ENCODE measurements around the gene BRPF3. TPM values are rescaled to one million over a fixed set of nuclear protein-coding genes. Genes with fewer than 3 reads are reported as not detected.

BRPF3 gene
- total RNA-seq, 1 donor from 2014 or later = 7.7 TPM

- no peak for DNase-seq (ENCODE audit: low read depth in 2 of 2)
These were observed 72.1 kb downstream of the BRPF3 start for GRCh38 chr6:36268478-36269275.

DNA sequence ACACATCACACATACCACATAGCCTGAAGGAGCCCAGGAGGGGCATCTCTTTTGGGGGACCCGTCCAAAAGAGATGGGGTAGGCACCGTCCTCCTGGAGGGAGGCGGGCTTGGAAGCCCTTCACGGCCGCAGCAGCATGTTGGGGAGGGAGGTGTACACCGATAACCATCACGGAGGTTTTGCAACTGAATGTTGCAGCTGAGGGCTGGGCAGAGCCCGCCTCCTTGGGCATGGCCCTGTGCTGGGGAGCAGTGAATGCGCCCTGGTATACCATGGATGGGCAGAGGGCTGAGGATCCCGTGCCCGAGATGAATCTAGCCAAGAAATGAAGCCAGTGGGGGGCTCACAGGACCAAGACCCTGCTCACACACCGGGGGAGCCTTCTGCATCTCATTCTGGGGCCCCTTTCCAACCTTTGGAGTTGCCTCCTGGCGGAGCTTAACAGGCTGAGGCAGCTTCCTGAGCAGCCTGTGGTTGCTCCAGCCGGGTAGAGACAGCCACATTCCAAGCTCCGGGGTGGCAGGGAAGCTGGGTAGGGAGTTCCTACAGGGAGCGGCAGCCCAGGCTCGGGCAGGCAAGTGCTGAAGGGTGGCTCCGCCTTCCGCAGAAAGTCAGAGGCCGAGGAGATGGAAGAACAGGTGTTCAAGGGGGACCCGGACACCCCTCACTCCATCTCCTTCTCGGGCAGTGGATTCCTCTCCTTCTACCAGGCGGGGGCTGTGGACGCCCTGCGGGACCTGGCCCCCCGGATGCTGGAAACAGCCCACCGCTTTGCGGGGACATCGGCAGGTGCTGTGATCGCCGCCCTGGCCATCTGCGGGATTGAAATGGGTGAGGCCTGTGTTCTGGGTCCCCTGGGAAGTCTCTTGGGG, 73.5 kb downstream of the BRPF3 start, which contains the start of gene PNPLA1:
Gene PNPLA1 (plus strand): TSS at position 227 of the 872 bp plus-strand sequence. CDS start 400 bp downstream, at position 627.
- no peak for DNase-seq (ENCODE audit: low read depth in 2 of 2)

DNA sequence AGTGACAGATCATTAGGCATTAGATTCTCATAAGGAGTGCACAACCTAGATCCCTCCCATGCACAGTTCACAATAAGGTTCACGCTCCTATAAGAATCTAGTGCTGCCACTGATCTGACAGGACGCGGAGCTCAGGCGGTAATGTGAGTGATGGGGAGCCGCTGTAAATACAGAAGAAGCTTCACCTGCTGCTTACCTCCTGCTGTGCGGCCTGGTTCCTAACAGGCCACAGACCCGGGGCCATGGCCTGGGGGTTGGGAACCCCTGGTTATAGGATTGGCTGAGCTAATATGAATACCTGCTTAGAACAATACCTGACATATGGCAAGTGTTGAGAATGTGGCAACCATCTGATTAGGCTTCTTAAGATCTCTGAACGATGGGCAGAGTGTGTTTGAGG, 75.7 kb downstream of the BRPF3 start:
- DNase-seq (ENCODE audit: low read depth in 2 of 2) = no peak

- no peak for DNase-seq (ENCODE audit: low read depth in 2 of 2)
These were observed 76.5 kb downstream of the BRPF3 start for GRCh38 chr6:36273067-36273466.

DNA sequence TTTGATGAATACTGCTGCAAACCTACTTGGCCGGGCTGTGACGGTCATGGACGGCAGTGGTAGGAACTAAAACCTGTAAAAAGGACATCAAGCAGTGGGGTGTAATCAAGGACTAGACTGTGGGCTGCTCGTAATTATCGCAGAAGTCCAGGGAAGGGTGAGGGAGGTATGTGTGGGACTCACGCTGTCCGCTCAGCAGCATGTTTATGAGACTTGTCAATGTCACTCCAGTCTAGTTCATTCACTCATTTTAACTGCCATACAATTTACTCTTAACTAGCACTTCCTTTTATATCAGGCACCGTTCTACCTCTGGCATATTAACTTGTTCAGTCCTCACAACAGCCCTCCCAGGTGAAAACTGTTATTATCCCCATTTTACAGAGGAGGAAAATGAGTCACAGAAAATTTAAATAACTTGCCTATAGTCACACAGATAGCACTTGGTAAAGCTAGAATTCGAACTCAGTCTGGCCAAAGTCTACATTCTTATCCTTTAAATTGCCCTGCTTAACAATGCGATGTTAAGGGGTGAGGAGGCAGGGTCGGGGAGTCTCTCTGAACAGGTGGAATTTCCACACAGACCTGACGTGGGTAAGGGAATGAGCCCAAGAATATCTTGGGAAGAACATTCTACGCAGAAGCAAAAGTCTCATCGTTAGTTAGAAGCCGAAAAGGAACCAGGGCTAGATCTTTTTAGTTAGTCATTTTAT, 77.4 kb downstream of the BRPF3 start:
- no peak for DNase-seq (ENCODE audit: low read depth in 2 of 2)

DNA sequence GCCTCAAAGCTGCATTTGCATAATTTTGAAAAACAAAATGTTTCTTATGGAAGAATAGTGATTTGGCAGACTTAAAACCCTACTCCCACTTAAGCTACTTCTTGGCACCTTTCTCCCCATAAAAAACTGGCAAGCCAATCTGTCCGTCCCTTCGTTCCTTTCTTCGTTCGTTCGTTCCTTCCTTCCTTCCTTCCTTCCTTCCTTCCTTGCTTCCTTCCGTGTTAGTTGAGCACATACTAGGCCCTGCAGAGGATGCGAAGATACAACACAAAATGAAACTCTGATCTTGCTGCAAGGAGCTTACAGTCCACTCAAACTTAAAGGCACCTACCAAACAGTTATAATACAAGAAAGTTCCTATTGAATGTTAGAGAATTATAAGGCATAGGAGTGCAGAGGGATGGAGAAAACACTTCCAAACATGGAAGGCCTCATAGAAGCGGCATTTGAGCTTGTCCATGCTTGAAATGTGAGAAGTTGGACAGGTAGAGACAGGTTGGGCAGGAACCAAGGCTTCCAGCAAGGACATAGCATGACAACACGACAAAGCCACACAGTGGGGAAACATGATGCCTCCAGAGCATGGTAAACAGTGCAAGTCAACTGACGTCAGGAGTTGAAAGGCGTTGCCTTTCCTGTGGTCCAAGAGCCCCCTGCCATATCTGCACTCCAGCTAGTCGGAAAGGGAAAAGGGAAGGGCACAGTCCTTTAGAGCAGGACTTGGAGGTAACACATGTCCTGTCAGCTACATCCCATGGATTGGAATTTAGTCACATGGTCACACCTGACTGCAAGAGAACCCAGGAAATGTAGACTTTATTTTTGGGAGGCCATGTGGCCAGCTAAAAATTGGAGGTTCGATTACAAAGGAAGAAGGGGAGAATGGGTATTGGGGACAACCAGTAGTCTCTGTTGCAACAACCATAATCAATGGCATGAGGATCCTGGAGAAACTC, 80.3 kb downstream of the BRPF3 start:
- DNase-seq (ENCODE audit: low read depth in 2 of 2) = no peak

GRCh38 chr6:36277946-36278470, 81.5 kb downstream of the BRPF3 start:
- no peak for DNase-seq (ENCODE audit: low read depth in 2 of 2)

DNA sequence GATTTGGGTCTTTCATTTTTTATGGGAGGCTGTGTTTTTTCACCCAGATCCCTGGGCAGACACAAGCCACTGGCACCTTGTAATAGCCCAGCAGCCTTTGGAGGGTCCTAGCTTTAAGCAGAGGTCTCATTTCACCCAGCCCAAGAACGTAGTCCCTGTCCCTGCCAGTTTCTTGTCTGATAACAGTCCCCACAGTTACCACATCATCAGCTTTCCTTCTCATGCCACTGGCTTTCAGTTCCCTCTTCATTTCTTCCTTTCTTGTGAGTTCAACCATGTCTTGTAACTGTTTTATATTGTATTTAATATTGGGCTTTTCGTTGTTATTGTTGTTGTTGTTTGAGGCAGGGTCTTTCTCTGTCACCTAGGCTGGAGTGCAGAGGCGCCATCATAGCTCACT, 83.9 kb downstream of the BRPF3 start:
- DNase-seq (ENCODE audit: low read depth in 2 of 2) = no peak

DNA sequence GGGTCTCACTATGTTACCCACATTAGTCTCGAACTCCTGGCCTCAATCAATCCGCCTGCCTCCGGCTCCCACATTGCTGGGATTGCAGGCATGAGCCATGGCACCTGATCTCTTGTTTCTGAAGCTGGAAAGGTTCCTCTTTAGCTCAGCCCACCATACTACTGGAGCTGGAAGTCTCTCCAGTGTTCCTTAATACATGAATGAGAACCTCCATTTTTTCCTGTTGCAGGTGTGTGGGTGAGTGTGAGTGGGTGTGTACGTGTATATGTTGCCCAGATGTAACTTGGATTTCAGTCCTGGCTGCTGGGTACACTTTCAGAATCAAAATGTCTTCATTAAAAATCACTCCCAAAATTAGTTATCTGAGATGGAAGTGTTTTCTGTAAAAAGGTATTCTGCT, 84.4 kb downstream of the BRPF3 start:
- DNase-seq (ENCODE audit: low read depth in 2 of 2) = no peak

Other genes starting within 250 kb of the BRPF3 start
- not detected in 2 replicates for gene SLC26A8, start 172.1 kb upstream of the BRPF3 start, total RNA-seq
- 29.2 and 36.5 TPM in 2 replicates for gene MAPK14, start 168.9 kb upstream of the BRPF3 start, total RNA-seq
- gene MAPK13, start 66.2 kb upstream of the BRPF3 start, total RNA-seq = 3.2 and 4.1 TPM in 2 replicates
- not detected in 2 replicates for gene PNPLA1, start 73.3 kb downstream of the BRPF3 start, total RNA-seq
- not detected in 2 replicates for gene BNIP5, start 140.1 kb downstream of the BRPF3 start, total RNA-seq
- 0.22 TPM in 1 of 2 replicates, not detected in the other for gene ETV7, start 190.9 kb downstream of the BRPF3 start, total RNA-seq
- under 0.01 TPM in 2 replicates for gene PXT1, start 246.1 kb downstream of the BRPF3 start, total RNA-seq
- gene KCTD20, start 246.3 kb downstream of the BRPF3 start, total RNA-seq = 68.8 and 73.7 TPM in 2 replicates